Measurements from ENCODE around the gene CYP46A1.

CYP46A1 gene

DNA sequence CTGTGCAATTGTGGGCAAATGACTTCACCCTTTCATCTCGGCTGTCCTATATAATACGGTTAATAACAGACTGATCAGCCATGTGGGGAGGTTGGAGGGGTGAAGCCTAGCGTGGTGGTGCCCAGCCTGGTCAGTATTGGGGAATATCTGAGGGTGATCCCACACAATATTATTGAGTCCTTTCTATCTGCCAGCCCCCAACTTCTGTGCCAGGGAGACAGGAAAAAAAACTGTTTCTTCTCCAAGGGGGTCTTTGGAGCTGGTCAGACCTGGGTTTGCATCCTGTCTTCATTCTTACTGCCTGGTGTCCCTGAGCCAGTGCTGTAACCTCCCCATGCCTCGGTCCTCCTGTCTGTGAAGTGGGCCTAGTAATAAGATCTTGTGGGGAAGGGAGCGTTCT is 6.5 kb downstream of the CYP46A1 start:
- no peak for DNase-seq

DNA sequence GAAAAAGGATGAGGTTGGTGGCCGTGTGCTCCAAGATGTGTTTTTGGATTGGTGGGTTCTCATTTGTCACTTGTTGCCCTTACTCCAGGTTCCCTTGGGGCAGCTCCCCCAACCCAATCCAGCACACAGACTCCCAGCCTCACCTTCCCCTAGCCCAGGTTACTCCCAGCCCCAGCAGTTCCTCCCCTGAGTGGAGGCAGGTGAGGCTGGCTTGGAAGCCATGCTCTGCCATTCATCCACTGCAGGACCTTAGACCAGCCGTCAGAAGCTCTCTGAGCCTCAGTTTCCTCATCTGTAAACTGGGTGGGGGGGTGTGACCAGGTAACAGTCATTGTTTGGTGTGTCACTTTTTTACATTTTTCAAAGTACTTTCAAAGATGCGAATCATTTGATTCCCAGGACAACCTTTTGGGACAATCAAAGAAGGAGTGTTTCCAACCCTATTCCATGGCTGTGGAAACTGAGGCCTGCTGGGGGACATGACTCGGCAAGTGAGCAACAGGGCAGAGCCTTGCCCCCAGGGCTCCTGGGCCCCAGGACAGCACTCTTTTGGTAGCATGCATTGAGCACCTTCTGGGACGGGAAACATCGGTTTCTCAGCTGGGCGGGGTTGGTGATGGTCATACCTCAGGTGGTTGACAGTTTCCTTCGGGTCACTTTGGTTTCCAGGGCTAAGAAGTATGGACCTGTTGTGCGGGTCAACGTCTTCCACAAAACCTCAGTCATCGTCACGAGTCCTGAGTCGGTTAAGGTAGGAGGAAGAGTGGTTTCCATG is 7.2 kb downstream of the CYP46A1 start:
- no peak for DNase-seq

DNA sequence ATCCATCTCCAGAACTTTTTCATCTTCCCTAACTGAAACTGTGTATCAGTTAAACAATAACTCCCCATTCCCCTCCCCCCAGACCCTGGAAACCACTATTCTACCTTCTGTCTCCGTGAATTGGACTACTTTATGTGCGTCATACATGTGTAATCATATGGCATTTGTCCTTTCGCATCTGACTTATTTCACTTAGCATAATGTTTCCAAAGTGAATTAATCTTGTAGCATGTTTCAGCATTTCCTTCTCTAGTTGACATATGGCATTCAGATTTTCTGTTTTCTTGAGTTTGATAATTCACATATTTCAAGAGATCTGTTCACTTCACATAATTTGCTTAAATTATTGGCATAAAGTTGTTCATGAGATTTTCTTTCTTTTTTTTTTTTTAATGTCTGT is 9.8 kb downstream of the CYP46A1 start:
- no peak for DNase-seq

DNA sequence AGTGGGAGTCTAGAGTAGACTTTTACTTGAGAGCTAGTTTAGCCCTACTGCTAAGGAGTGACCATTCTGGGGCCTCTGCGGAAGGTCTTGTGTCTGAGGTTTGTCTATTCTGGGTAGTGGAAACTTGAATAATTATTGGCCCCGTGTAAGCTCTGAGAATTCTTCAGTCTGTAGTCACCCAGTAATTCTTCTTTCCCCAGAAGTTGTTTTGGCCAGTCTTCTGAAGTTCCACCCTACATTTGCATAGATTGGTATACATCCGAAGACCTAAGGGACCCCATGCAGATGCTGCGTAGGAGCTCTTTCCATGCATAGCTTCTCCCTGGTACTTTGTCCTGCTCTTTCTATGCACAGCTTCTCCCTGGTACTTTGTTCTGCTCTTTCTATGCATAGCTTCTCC is 12.8 kb downstream of the CYP46A1 start:
- no peak for DNase-seq

DNA sequence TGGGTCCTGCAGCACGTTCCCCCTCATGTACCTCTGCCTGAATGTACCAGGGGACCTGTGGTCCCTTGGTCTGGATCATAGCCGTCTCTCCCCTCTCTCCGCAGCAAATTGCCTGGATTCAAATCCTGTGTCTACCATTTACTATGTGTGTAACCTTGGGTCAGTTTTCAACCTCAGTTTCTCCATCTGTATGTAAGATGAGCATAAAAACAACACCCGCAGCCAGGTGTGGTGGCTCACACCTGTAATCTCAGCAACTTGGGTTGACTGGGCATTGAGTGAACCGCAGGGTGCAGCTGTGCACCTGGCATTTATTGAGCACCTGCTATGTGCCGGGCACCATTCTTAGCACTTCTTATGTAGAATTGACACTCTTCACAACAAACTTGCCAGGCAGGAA is 14.1 kb downstream of the CYP46A1 start:
- no peak for DNase-seq

GRCh38 chr14:99698642-99699041 is 14.5 kb downstream of the CYP46A1 start:
- DNase-seq: no peak

- no peak for DNase-seq
Measured at GRCh38 chr14:99699085-99699760, 15.1 kb downstream of the CYP46A1 start.

DNA sequence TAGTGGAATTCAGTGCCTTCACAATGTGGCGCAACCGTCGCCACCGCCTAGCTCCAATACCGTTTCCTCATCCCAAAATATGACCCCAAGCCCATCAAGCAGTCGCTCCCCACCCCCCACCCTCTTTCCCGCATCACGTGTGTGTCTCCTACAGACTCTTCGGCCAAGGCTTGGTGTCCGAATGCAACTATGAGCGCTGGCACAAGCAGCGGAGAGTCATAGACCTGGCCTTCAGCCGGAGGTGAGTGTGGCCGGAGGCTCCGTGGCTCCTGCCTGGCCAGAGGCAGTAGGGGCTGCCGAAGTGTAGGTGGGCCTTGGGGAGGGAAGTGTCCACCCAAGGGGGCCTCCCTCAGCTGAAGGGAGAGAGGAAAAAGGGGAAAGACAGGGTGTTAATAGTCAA is 15.8 kb downstream of the CYP46A1 start:
- no peak for DNase-seq

DNA sequence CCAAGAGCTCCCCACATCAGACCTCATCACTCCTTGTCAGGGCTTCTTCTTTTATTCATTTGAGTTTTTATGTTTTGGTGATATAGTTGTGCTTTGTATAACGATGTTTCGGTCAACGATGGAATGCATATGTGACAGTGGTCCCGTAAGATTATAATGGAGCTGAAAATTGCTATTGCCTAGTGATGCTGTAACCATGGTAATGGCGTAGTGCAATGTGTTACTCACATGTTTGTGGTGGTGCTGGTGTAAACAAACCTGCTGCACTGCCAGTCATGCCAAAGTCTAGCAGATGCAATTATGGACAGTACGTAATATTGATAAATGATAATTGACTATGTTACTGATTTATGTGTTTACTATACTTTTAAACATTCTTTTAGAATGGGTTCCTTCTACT is 16.3 kb downstream of the CYP46A1 start:
- no peak for DNase-seq

DNA sequence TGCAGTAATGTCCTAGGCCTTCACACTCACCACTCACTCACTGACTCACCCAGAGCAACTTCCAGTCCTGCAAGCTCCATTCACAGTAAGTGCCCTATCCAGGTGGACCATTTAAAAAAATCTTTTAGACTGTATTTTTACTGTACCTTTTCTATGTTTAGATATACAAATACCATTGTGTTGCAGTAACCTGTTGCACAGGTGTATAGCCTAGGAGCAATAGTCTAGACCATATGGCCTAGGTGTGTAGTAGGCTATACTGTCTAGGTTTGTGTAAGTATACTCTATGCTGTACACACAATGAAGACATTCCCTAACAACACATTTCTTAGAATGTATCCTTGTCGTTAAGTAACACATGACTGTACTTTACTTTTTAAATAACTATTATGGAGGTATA is 17.2 kb downstream of the CYP46A1 start:
- no peak for DNase-seq

- DNase-seq: no peak
Measured at GRCh38 chr14:99702115-99702514, 18.0 kb downstream of the CYP46A1 start.

DNA sequence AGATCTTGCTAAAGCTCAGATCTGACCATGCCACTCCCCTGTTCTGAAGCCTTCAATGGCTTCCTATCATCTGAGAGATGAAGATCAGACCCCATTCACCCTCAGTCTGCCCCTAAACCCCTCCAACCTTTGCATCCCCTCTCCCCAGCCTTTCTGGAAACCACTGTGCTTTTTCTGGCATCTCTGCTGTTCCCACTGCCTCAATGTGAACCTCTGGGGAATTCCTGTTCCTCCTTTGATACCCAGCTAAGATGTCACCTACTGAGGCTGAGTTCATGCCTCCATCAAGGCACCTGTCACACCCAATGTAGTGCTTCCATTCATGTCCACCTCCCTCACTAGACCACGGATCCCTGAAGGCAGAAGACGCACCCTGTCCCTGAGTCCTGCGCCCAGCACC is 19.3 kb downstream of the CYP46A1 start:
- no peak for DNase-seq

DNA sequence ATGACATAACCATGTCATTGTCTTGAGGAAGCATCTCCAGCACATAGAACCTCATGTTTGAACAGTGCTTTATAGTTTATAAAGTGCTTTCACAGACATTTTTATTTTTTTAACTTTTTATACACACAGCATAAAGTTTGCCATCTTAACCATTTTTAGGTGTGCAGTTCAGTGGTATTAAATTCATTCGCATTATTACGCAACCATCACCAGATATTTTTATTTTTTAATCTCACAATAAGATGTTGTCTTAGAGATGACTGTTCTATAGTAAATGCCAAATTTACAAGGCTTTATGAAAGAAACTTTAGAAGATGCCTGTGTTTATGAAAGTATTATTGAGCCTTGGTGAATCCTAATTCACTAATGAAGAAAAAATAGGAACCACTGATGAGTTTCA is 19.9 kb downstream of the CYP46A1 start:
- no peak for DNase-seq

DNA sequence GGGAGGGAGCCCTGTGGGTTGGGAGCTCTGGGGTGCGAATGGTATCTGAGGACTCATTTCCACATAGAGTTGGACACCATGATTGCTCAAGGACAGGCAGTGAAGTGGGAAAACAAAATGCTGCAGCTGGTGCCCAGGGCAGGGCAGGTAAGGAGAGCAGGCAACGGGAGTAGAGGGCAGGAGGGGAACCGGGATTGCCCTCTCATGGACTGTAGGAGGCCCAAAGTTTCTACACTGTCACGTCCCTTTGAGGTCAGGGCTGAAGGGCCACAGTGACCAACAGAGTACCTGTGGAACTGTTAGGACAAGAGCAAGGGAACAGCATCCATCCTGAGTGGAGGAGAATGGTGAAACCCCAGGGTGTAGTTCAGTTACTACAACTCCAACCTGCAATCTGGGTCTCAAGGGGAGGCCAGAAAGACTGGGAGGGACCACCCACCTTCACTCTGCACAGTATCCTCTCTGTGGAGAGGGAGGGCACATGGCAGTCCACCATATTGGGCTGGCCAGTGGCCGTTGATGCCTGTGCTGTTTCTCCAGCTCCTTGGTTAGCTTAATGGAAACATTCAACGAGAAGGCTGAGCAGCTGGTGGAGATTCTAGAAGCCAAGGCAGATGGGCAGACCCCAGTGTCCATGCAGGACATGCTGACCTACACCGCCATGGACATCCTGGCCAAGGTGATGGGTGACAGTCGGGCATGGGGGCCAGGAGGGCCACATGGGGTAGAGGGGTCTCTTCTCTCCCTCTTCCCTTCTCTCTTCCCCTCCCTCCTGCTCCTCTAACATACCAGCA is 22.2 kb downstream of the CYP46A1 start:
- DNase-seq: no peak

GRCh38 chr14:99707420-99707819 is 23.3 kb downstream of the CYP46A1 start:
- no peak for DNase-seq

GRCh38 chr14:99707921-99708320 is 23.8 kb downstream of the CYP46A1 start:
- DNase-seq: no peak

GRCh38 chr14:99708449-99708848 is 24.4 kb downstream of the CYP46A1 start:
- DNase-seq: no peak

GRCh38 chr14:99713972-99714371 is 29.9 kb downstream of the CYP46A1 start:
- DNase-seq: no peak

GRCh38 chr14:99715266-99716000 is 31.3 kb downstream of the CYP46A1 start:
- DNase-seq: no peak

GRCh38 chr14:99716091-99716849 is 32.2 kb downstream of the CYP46A1 start:
- DNase-seq: no peak

- no peak for DNase-seq
Measured at GRCh38 chr14:99716850-99717681, 33.0 kb downstream of the CYP46A1 start.

GRCh38 chr14:99717682-99718013 is 33.5 kb downstream of the CYP46A1 start:
- DNase-seq: no peak
